SJSA1 (cell line): Measurements from ENCODE around the gene CAMK2B. TPM values are rescaled to one million over a fixed set of nuclear protein-coding genes. Genes with fewer than 3 reads are reported as not detected.

ENCODE experiments used
- DNase-seq, 2 experiments: peaks; one replicate each; pipeline ENCODE4 v3.0.0-alpha.2; 2015 to 2020; ENCODE audit warnings: low spot score in 2 of 2, low read depth in 1 of 2
- H3K27ac ChIP-seq: fragments of 250-450 bp; sonication (Bioruptor Pico); 2 replicates; pipeline ENCODE4 v1.5.1; 2020; ENCODE audit warnings: mild to moderate bottlenecking, moderate library complexity
- H3K27me3 ChIP-seq: fragments of 250-450 bp; sonication (Bioruptor Pico); replicated peaks from 2 replicates; pipeline ENCODE4 v1.5.1; 2020; ENCODE audit warnings: mild to moderate bottlenecking, moderate library complexity
- H3K36me3 ChIP-seq: fragments of 250-450 bp; sonication (Bioruptor Pico); 2 replicates; pipeline ENCODE4 v1.5.1; 2020; ENCODE audit warnings: mild to moderate bottlenecking
- H3K4me1 ChIP-seq: fragments of 250-450 bp; sonication (Bioruptor Pico); replicated peaks from 2 replicates; pipeline ENCODE4 v1.6.1; 2021; ENCODE audit warnings: mild to moderate bottlenecking
- H3K4me3 ChIP-seq: fragments of 250-450 bp; sonication (Bioruptor Pico); 2 replicates; pipeline ENCODE4 v1.5.1; 2020; ENCODE audit warnings: mild to moderate bottlenecking
- H3K9me3 ChIP-seq: fragments of 250-450 bp; sonication (Bioruptor Pico); replicated peaks from 2 replicates; pipeline ENCODE4 v1.5.1; 2020; ENCODE audit warnings: mild to moderate bottlenecking
- total RNA-seq: library from RNA; depleted of rRNA; stranded (reverse); fragments of >200 nt; shearing (Covaris generic); gene quantifications from 2 replicates; pipeline ENCODE4 v1.2.3, GENCODE V29; 2014

Gene CAMK2B
- total RNA-seq, 1 experiment from 2014 or later: not detected

DNA sequence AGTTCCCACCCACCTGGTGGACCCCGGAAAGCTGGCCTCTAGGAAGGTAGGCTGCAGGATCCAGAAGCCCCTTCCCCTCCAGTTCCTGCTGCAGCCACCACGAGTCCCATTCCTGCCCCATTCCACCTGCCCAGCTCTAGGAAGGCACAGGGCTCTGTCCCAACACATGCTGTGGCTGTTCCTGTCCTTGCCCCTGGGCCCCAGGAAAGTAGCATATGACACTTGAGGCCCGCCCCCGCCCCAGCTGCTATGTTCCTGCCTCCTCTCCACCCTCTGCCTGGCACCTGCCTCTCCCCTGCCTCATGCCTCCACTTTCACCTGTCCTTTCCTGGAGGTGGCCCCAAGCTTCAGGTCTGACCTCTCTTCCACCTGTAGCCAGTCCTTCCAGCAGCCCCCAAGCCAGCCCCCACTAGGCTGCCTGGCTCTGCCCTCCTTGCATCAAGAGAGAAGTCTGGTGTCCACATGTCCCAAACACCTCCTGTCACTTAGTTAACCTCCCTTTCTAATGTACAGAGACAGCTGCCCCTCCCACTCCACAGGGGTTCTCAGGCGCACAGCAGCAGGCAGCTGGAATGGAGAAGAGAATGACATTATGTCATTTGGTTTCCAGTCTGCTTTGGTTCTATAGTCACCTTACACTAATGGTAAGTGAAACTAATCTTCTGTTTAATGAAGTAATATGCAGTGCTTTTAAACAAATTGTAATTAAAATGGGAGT lies 101.9 kb downstream of the CAMK2B start:
- no peak overlapping the region for H3K4me3 ChIP-seq
- peaks cover 4% of the 10 kb centered on the region; the same call in 1 of the 2 replicates for H3K4me1 ChIP-seq
- 0 out of 2 replicates have a peak, but pooled peaks cover 5% of the 10 kb centered on the region for H3K27me3 ChIP-seq
- no peak overlapping the region for H3K27ac ChIP-seq
- no peaks in the 10 kb centered on the region for H3K36me3 ChIP-seq
- no peaks in the 10 kb centered on the region for H3K9me3 ChIP-seq
- no peak for DNase-seq

GRCh38 chr7:44222776-44223261 lies 102.6 kb downstream of the CAMK2B start:
- no peak for DNase-seq
- Histone ChIP-seq H3K27me3 (0 out of 2 replicates have a peak, but pooled peaks cover 5% of the 10 kb centered on the region), H3K4me1 (peaks cover 4% of the 10 kb centered on the region; the same call in 1 of the 2 replicates), H3K4me3 (no peak overlapping the region), H3K27ac (no peak overlapping the region), H3K36me3 (no peaks in the 10 kb centered on the region), H3K9me3 (no peaks in the 10 kb centered on the region)

DNA sequence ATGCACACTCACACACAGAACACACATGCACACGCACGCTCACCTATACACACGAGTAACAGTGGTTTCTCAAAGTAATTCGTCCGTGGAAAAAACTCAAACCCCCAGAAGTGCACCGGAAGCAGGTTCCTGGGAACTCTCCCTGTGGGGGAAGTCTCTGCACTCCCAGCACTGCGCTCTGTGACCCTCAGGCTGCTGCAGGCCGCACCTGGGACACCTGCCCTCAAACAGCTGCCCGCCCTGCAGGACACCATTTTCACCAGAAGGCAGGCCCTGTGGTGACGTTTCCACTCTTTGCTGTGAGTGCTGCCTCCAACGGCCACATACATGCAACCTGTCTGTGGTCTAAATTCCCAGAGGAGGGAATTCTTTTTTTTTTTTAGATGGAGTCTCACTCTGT lies 103.3 kb downstream of the CAMK2B start:
- no peak for DNase-seq
- Histone ChIP-seq H3K36me3 (no peaks in the 10 kb centered on the region), H3K27me3 (0 out of 2 replicates have a peak, but pooled peaks cover 5% of the 10 kb centered on the region), H3K27ac (no peak overlapping the region), H3K4me1 (peaks cover 4% of the 10 kb centered on the region; the same call in 1 of the 2 replicates), H3K9me3 (no peaks in the 10 kb centered on the region), H3K4me3 (no peak overlapping the region)

DNA sequence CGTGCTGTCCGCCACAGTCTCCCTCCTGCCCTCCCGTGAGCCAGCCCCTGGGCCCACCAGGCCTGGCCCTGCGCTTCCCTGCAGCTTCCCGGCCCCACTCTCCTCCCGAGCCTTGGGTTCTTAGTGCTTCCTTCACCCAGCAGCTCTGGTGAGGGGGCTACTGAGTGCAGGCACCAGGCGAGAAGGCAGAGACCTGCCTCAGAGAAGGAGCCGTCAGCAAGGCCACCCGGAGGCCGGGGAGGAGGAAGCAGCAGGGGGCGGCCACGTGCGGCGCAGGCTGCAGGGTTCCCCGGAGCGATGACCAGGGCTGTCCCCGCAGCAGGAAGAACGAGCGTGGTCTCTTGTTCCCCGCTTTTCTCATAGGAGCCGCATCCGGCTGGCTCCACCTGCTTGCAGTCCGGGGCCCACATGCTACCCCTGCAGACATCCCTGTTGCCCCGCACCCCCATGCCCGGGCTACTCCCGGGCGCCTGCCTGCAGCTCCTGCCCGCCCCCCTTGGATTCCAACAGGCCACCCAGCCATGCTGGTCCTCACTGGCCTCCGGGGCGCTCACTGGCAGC lies 104.1 kb downstream of the CAMK2B start:
- no peaks in the 10 kb centered on the region for H3K9me3 ChIP-seq
- DNase-seq: no peak
- H3K4me1 ChIP-seq: peaks cover 4% of the 10 kb centered on the region; the same call in 1 of the 2 replicates
- H3K27ac ChIP-seq: no peak overlapping the region
- no peak overlapping the region for H3K4me3 ChIP-seq
- 0 out of 2 replicates have a peak, but pooled peaks cover 5% of the 10 kb centered on the region for H3K27me3 ChIP-seq
- H3K36me3 ChIP-seq: no peaks in the 10 kb centered on the region

DNA sequence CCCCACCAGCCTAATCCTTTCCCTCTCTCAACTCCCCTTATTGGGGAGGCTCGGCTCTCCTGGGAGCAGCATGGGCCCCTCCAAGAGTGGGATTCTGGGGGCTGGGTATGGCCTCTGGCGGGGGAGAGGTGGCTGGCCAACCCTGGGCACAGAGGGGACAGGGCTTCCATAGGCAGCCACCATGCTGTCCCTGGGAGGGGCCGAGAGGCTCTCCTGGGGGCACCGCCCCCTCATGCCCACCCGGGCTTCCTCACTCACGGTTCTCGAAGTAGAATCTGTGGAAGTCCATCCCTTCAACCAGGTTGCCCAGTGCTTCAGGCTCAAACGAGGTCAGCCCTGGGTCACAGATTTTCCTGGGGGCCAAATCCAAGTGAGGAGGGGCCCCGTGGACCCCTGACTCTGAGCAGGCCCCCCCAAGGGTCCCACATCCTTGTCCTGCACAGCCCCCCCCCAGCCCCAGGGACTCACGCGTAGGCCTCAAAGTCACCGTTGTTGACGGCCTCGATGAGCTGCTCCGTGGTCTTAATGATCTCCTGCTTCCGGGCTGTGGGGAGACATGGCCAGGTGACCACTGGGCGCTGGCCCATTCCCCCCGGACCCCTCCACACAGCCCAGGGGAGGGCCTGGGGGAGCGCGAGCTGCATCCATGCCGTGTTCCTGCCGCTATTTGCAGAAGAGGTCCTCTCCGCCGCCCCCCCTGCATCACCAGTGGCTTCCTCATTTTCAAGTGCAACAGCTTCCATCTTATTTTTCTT lies 104.9 kb downstream of the CAMK2B start:
- Histone ChIP-seq H3K4me3 (no peak overlapping the region), H3K36me3 (no peaks in the 10 kb centered on the region), H3K9me3 (no peaks in the 10 kb centered on the region), H3K27ac (no peak overlapping the region), H3K27me3 (0 out of 2 replicates have a peak, but pooled peaks cover 5% of the 10 kb centered on the region), H3K4me1 (peaks cover 4% of the 10 kb centered on the region; the same call in 1 of the 2 replicates)
- no peak for DNase-seq

DNA sequence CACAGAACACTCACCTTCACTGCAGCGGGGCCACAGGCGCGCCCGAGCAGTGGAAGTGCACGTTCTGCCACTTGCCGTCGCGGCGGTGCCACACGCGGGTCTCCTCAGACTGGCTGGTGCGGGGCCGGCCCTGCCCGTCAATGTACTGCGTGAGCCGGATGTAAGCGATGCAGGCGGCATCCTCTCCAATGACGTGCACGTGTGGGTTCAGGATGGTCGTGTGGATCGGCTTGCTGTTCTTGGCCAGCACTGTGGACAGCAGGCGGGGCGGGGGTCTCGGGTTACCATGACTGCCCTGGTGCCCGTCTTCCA lies 105.4 kb downstream of the CAMK2B start:
- no peak for DNase-seq
- Histone ChIP-seq H3K27ac (no peak overlapping the region), H3K27me3 (0 out of 2 replicates have a peak, but pooled peaks cover 4% of the 10 kb centered on the region), H3K36me3 (peaks cover 2% of the 10 kb centered on the region), H3K9me3 (no peaks in the 10 kb centered on the region), H3K4me3 (no peak overlapping the region), H3K4me1 (peaks cover 4% of the 10 kb centered on the region; the same call in 1 of the 2 replicates)

GRCh38 chr7:44219371-44220045 lies 105.9 kb downstream of the CAMK2B start:
- no peaks in the 10 kb centered on the region for H3K9me3 ChIP-seq
- H3K4me3 ChIP-seq: no peak overlapping the region
- peaks cover 7% of the 10 kb centered on the region for H3K36me3 ChIP-seq
- 0 out of 2 replicates have a peak, but pooled peaks cover 3% of the 10 kb centered on the region for H3K27me3 ChIP-seq
- H3K4me1 ChIP-seq: peaks cover 4% of the 10 kb centered on the region; the same call in 1 of the 2 replicates
- no peak for DNase-seq
- H3K27ac ChIP-seq: no peak overlapping the region

GRCh38 chr7:44218418-44219201 lies 106.8 kb downstream of the CAMK2B start:
- H3K27ac ChIP-seq: no peak overlapping the region
- no peaks in the 10 kb centered on the region for H3K9me3 ChIP-seq
- H3K27me3 ChIP-seq: no peaks in the 10 kb centered on the region
- peaks cover 16% of the 10 kb centered on the region for H3K36me3 ChIP-seq
- no peak overlapping the region for H3K4me3 ChIP-seq
- H3K4me1 ChIP-seq: peaks cover 4% of the 10 kb centered on the region; the same call in 1 of the 2 replicates
- DNase-seq: no peak

GRCh38 chr7:44217852-44218402 lies 107.5 kb downstream of the CAMK2B start:
- no peak for DNase-seq
- Histone ChIP-seq H3K27ac (no peak overlapping the region), H3K4me1 (peaks cover 4% of the 10 kb centered on the region; the same call in 1 of the 2 replicates), H3K36me3 (peaks cover 23% of the 10 kb centered on the region), H3K27me3 (no peaks in the 10 kb centered on the region), H3K9me3 (no peaks in the 10 kb centered on the region), H3K4me3 (no peak overlapping the region)

DNA sequence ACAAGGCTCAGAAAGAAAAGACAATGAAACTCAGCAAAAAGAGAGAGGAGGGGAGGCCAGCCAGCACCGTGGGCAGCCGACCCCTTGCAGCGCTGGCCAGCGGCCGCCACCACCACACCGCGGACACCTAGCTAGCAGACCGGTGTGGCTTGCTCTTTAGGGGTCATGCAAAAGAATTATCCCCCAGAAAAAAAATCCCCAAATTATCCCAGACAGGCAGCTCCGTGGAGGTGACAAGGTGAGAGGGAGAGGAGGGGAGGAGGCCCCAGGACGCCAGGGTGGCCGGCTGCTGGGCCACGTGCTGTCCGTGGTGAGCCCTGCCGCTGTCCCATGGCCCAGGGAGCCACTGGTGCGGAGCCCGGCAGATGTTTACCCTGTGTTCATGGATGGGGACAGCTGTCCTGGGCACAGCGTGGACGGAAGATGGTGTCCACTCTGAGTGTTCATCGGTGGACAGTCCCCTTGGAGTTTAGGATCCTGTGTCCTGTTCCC lies 108.1 kb downstream of the CAMK2B start:
- H3K4me3 ChIP-seq: no peak overlapping the region
- peaks cover 25% of the 10 kb centered on the region for H3K36me3 ChIP-seq
- H3K27me3 ChIP-seq: no peaks in the 10 kb centered on the region
- peaks cover 4% of the 10 kb centered on the region; the same call in 1 of the 2 replicates for H3K4me1 ChIP-seq
- no peak for DNase-seq
- no peaks in the 10 kb centered on the region for H3K9me3 ChIP-seq
- H3K27ac ChIP-seq: no peak overlapping the region

DNA sequence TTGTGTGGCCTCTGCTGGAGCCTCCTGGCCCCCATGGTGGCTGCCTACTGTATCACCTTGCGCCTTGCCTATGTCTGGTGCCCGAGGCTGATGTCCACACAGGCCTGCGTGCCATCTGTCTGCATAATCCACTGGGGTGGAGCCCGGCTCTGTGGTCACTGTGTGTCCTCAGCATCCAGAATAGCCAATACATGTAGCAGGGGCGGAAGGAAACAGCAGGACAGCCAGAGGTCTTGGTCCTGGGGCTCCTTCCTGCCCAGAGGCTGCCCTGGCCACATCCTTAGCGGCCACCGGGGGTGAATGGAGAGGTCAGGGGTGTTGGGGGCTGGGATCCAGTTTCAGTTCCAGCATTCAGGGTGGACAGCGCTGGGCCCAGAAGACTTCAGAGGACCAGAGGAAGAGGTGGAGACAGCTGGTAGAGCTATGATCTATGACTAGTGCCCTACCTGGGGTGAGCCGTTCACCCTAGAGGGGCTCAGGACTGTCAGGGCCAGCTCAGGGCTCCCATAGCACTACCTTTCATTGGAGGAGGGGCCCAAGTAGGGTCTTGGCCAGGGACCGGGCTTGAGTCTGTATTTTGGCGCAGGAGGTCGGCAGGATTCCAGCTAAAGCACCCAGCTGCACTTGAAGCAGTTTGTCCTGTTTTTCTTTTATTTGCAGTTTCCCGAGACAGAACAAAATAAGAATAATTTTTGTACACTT lies 108.7 kb downstream of the CAMK2B start:
- no peak for DNase-seq
- Histone ChIP-seq H3K27ac (no peak overlapping the region), H3K36me3 (peaks cover 28% of the 10 kb centered on the region)

DNA sequence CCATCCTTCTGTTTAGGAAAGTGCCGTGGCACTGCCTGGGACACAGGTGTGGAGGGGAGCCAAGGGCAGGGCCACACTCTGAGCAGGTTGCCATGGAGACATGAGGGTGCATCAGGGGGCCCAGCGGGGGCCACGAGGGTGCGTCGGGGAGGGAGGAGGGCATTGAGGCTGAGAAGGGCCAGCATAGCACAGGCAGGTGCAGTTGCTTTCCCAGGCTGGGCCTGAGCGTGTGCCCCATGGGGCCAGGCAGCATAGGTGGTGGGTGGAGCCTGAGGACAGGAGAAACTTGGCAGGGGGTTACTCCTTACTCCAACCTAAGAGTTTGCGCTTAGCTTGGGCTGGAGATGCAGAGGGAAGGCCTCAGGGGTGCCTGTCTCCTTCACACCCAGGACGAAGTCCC lies 109.4 kb downstream of the CAMK2B start:
- DNase-seq: no peak
- no peak overlapping the region for H3K27ac ChIP-seq
- no peaks in the 10 kb centered on the region for H3K4me1 ChIP-seq
- no peak overlapping the region for H3K4me3 ChIP-seq
- no peaks in the 10 kb centered on the region for H3K27me3 ChIP-seq
- no peaks in the 10 kb centered on the region for H3K9me3 ChIP-seq
- H3K36me3 ChIP-seq: peaks cover 34% of the 10 kb centered on the region

More for the DNA sequence above, 108.7 kb downstream of the CAMK2B start:
- Histone ChIP-seq H3K4me3 (no peak overlapping the region), H3K4me1 (peaks cover 4% of the 10 kb centered on the region; the same call in 1 of the 2 replicates), H3K9me3 (no peaks in the 10 kb centered on the region), H3K27me3 (no peaks in the 10 kb centered on the region)
